Astrocyte of the spinal cord (primary cell): ENCODE data around the gene CSRNP2.
"Not testable (repeated sequence)": the region's sequence is repeated elsewhere in the genome, so short reads cannot be mapped to it uniquely, and the experiment has no call there.

Source experiments
- DNase-seq: peaks from one replicate; pipeline ENCODE4 v3.0.0; 2011; ENCODE audit warnings: low read depth, low spot score
- H3K4me3 ChIP-seq: 2 replicates; pipeline ENCODE4 v1.5.1; 2011; ENCODE audit warnings: low read depth, mild to moderate bottlenecking, low read length, moderate library complexity
- CTCF ChIP-seq: IDR thresholded peaks from 2 replicates; pipeline ENCODE4 v1.5.1; 2012; ENCODE audit warnings: low read depth, mild to moderate bottlenecking, low read length, inconsistent platforms
- in situ Hi-C: cut with HindIII; loops from 2 replicates; pipeline ENCODE4 v1.10.0; 2017; ENCODE audit warnings: low sequenced_read_pairs

CSRNP2 gene

GRCh38 chr12:51080136-51080535, 3.3 kb downstream of the CSRNP2 start:
- TF ChIP-seq CTCF, result no peak
- DNase-seq, result no peak
- no peak overlapping the region for H3K4me3 ChIP-seq
- in situ Hi-C loops, result no loop called here

GRCh38 chr12:51078866-51079265, 4.5 kb downstream of the CSRNP2 start:
- H3K4me3 ChIP-seq, in situ Hi-C loops, DNase-seq: not testable (repeated sequence)

GRCh38 chr12:51078346-51078745, 5.0 kb downstream of the CSRNP2 start:
- in situ Hi-C loops, H3K4me3 ChIP-seq, DNase-seq: not testable (repeated sequence)

- in situ Hi-C loops, result no loop called here
- peak; percentile 15 for DNase-seq
- no peak for TF ChIP-seq CTCF
- H3K4me3 ChIP-seq, result no peak overlapping the region
Measured at GRCh38 chr12:51077930-51078329, 5.5 kb downstream of the CSRNP2 start.

- no peak for DNase-seq
- no peak for TF ChIP-seq CTCF
- H3K4me3 ChIP-seq, result no peak overlapping the region
- in situ Hi-C loops, result no loop called here
Measured at GRCh38 chr12:51076236-51076930, 7.0 kb downstream of the CSRNP2 start.

GRCh38 chr12:51075390-51075789, 8.0 kb downstream of the CSRNP2 start:
- in situ Hi-C loops, result no loop called here
- no peak for TF ChIP-seq CTCF

GRCh38 chr12:51071663-51072062, 11.7 kb downstream of the CSRNP2 start:
- DNase-seq, result no peak
- H3K4me3 ChIP-seq, result no peak overlapping the region
- TF ChIP-seq CTCF, result no peak
- in situ Hi-C loops, result no loop called here

More at GRCh38 chr12:51075390-51075789, 8.0 kb downstream of the CSRNP2 start:
- no peak for DNase-seq
- no peak overlapping the region for H3K4me3 ChIP-seq

DNA sequence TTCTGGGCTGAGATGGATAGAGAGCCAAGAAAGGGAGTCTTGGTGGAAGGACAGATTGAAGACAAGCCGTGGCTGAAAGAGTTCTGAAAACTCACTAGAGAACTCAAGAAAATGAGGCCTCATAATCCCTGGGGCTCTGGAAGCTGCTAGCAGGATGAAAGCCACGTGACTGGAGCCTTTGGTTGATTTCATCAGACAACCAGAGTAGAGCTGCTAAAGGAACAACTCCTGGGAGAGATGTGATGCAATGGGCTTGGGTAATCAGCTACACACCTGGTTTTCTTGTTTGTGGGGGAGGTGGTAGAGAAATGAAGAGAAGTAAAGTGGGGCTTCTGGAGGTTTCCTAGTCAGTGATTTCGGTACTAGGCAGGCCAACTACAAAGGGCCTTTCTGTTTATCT, 13.4 kb downstream of the CSRNP2 start:
- TF ChIP-seq CTCF, result no peak
- no peak for DNase-seq

More for the DNA sequence above, 13.4 kb downstream of the CSRNP2 start:
- H3K4me3 ChIP-seq, result no peak overlapping the region
- in situ Hi-C loops, result no loop called here
